HG02938 (cell line): ENCODE measurements around the gene SEMA3E.
"Not testable (repeated sequence)": the region's sequence is repeated elsewhere in the genome, so short reads cannot be mapped to it uniquely, and the experiment has no call there.

Source experiments
- ATAC-seq: cut with Tn5 transposase; IDR thresholded peaks from one replicate; pipeline ENCODE4 v1.9.1; 2021; ENCODE audit warnings: mild to moderate bottlenecking, moderate library complexity; ENCODE audit not compliant: unreplicated experiment

Gene SEMA3E

DNA sequence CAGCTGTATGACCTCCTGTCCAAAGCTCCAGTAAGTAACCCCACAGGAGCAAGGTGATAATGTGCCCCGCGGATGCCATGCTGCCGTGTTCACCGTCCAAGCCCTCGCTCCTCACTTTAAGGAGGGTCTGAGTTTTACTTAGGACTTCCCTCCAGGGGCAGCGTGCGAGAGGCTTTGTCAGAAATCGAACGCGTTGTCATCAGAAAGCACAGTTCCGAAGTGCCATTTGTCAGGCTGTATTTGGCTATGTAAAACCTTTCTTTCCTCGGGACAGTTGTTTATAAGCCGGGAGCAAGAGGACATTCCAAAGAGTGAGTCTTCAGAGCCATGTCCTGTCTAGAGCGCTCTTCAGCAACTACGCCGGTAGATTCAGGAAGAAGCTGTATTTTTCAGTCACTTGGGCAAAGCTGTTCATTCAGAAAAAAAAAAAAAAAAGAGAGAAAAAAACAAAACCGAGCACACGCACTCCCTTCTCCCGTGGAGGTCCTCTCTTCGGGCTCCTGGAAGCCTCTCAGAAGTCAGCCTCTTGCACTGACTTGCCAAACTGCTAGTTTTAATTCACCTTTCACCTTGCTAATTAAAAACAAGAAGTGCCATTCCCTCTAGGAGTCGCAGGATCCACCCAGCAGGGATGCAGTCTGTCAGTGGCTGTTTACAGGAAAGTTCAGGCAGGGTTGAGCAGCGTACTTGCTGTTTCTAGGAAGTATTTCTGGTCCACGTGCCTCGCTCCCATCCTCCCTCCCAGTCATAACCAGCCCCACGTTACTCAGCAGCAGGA, at the start of gene SEMA3E:
SEMA3E (minus strand) TSS at position 676 of the 778 bp plus-strand sequence.
- no peak for ATAC-seq

DNA sequence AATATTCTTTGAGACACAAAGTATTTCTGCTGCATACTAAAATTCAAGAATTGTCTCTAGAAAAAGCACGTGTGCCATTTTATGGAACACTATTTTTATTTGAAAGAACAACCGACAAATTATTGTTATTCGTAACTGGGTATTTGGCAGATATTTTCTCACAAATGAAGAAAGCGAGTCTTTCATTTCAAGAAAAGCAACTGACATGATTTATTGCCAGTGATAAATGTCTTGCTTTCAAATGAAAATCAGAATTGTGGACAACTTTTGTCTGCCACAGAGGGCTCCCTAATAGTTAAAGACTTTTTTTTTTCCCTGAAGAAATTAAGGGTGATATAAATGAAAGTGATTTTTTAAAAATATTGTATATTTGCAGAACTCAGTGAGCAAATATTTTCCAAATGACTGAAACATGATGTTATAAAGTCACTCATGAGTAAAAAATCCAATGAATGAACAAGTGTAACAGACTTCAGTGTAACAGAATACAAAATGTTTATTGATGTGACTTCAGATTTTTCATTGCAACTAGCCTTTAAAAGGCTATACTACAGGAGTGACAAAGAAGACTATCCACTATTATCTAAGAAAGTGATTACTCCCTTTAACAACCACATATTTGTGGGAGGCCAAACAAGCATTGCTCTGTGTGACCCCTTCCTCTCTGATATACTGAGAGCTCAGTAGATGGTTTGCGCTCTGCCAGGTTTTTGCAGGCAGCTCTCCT, 49.0 kb upstream of the SEMA3E start:
- no peak for ATAC-seq

DNA sequence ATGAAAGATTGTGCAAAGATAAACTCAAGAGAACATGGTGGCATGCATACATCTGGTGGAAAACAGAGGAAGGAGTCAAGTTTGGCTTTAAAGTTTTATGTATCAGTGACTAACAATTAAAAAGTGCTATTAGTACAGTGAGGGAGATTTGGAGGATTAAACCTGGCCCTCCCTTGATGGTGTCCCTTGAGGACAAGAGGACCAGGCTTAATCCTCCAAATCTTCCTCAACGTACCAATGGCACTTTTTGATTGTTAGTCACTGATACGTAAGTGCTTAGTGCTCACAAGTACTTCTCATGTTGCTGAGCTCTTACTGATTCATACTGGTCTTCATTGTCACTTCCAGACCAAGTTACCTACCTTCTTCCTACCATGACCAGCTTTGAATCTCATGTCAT, 47.2 kb upstream of the SEMA3E start:
- no peak for ATAC-seq

DNA sequence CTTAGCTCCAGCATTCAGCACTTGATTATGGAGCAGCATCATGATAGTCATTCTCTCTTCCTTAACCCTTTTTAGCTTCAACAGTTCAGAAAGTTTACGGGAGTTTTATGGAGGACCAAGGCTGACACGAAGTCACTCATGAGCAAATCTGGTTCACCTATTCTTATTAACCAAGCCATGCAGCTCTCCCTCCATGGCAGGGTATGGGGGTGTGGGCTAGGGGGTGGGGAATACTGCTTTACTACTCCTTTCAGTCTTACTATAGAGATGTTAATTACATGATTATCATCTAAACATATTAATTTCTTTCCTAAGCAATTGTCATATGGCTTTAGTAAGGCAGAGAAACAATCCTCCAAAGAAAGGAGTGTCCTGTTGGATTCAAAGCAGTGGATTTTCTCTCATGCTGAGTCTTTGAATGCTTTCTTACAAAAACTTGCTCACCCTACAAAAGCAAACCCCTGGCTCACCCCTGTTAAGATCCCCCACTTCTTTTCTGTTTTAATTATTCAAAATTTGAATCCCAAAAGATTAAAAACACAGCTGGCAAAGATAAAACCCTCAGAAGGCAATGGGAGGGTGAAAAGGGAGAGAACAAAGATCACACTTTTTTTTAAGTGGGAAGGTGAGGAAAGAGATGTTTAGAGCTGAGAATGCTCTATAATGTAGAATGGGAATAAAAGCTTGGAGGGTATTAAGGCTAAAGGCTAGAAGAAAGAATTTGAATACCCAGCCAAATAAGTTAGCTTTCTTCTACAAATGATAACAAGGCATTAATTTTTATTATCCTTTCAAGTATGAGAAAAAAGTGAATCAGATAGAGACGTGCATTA, 46.4 kb upstream of the SEMA3E start:
- no peak for ATAC-seq

DNA sequence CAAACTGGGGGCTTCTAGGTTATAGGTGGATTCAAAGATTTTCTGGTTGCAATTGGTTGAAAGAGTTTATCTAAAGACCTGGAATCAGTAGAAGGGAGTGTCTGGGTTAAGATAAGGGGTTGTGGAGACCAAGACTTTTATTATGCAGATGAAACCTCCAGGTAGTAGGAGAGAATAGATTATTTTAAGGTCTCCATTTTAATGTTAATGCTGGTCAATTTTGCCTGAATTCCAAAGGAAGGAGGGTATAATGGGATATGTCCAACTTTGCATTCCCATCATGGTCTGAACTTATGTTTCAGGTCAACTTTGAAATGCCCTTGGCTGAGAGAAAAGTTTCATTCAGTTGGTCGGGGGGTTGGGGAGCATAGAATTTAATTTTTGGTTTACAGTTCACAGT, 44.3 kb upstream of the SEMA3E start:
- ATAC-seq = no peak

DNA sequence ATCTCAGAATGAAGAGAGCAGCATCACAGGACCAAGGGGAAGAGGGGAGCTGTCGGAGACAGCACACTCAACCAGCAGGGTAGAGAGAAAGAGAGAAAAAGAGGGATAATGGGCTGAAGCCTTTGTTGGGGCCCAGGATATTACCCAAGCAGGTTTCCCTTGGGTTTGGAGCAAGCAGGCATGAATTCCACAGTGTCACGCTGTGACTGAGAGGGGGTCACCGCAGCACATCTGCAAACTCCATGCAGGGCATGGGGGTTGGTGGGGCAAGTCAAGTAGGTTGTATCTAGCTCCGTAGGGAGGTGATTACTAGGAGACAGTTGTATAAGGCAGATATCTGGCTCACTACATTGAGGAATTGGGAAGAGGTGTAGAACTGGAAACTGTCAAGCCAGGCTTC, 42.2 kb upstream of the SEMA3E start:
- no peak for ATAC-seq

DNA sequence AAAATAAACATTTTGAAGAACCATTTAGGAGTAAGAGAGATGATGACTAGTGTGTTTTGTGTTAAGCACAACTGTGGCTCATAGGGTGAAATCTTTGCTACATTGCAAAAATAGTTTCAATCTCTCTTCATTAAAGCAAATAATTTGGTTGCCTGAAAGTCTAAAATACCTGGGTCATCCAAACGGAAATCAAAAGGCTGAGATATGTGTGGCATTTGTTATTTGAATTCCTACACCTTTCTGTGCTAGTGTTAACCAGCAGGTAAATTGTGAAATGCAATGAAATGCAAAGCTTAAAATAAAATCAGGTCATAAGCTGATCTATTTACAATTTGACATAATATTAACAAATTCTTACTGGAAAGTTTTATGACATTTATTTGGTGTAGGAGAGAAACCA, 40.9 kb upstream of the SEMA3E start:
- no peak for ATAC-seq

DNA sequence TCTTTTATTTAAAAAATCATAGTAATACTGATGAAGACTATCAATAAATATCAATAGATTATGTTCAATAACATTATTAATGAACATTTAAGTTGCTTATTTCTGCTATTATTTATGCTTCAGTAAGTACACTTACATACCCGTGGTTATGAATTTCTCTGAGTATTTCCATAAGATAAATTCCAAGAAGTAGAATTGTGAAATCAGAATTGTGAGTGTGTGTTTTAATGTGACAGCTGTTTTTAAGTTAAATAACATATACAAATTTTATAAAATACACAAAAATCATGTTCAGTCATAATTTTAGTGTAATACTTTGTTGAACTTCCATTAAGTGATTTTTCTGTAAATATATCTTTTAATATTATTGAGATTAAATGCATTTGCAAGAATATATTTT, 37.5 kb upstream of the SEMA3E start:
- ATAC-seq = no peak

DNA sequence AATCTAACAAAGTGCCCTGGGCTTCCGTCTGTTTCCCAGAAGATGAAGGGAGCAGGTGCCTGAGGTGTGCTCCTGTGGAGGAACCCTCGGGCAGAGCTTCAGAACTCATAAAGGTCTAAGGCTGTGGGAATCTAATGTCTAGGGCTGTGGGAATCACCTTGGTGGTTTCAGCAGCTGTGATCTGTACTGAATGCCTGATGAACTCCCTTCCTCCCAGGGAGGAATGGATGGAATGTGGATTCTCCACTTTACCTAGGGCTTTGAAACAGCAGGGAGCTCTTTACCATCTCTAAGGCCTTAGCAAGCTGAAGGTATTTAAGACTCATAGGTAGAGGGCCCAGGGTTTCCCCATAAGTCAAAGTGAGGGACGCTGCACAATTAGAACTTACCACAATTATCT, 36.0 kb upstream of the SEMA3E start:
- no peak for ATAC-seq

DNA sequence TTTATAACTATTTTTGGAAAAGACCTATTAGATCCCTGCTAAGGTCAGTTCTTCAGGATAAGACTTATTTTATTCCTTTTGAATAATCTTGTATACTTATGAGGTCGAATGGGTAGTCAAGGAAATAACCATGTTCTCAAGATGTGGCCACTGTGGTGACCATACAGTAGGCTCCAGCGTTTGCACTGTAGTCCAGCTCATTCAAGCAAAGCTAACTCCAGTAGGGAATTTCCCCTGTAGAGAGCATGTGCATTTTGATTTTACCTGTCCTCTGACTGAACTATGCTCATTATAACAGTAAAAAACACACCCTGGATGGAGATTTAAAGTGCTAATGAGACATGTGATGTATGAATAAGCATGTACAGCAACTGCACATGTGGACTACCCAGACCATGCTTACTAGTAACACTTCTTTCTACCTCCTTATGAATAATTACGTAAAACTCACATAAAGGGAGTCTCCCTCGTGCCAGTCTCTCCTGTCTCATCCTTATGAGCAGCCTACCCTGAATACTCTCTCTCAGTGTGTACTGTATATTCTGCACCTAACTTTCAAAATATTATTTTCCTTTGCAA, 32.4 kb upstream of the SEMA3E start:
- ATAC-seq = no peak

DNA sequence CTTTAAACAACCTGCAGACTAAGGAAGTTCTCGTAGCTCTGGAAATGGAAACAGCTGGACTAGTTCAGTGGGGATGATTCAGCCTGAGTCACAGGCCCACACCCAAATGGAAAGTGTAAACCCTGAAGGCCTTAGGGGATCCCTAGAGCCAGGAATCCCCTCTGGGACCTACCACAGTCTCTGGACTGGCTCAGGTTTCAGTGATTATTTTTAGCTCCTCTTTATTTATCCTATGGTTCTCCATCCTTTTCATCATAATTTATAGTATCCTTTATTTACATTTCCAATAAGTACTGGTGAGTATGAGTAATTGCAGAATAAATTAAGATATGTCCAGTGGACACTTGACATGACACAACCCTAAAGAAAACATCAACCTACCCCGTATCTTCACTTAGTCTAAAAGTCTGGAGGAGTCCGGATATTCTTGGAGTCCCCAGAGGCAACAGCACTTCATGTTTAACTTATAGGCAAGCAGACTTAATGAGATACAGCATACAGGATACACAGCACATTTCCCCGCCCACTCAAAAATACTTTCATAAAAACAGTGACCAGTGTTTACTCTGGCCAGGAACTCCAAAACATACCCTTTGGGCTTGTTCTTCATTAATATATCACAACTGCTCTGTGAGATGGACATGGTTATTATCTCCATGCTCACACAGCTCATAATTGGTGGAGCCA, 28.4 kb upstream of the SEMA3E start:
- no peak for ATAC-seq

DNA sequence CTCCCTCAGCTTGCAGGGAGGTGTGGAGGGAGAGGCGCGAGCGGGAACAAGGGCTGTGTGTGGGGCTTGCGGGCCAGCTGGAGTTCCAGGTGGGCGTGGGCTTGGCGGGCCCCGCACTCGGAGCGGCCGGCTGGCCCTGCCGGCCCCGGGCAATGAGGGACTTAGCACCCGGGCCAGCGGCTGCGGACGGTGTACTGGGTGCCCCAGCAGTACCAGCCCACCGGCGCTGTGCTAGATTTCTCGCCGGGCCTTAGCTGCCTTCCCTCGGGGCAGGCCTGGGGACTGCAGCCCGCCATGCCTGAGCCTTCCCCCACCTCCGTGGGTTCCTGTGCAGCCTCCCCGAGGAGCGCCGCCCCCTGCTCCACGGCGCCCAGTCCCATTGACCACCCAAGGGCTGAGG, 24.4 kb upstream of the SEMA3E start:
- not testable (repeated sequence) for ATAC-seq

DNA sequence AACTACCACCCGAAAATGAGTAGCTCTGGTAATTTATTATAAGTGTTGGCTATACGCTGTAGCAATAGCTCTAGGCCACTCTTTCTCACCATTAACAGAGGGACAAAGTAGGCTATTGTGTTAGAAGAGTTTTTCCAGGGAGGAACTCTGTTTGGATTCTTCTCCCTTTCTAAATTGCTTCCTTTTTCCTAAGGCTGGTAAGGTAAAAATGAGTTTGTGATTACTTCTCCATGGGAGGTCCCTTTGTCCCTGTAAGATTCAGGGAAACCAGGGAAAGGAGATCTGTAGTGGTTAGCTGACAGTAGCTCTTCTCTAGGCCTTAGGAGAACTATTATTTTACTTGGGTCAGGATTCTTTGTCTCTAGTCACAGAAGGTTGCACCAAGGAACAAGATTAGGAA, 23.2 kb upstream of the SEMA3E start:
- no peak for ATAC-seq

DNA sequence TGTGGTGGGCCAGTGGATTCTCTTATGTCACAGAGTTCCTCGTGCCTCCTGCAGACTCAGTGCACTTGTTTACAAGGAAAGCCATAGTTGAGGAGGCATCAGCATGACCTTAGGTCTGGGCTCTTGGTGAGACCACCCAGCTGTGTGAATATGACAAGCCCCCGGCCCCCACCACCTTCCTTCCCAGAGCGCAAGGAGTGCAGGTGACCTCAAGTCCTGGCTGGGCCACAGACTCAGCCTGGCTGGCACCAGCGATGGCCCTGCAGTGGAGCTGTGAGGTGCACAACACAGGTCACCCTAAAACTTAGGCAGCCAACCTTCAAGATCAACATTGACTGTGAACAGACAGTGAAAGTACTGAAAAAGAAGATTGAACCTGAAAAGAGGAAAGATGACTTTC, 14.2 kb upstream of the SEMA3E start:
- no peak for ATAC-seq

DNA sequence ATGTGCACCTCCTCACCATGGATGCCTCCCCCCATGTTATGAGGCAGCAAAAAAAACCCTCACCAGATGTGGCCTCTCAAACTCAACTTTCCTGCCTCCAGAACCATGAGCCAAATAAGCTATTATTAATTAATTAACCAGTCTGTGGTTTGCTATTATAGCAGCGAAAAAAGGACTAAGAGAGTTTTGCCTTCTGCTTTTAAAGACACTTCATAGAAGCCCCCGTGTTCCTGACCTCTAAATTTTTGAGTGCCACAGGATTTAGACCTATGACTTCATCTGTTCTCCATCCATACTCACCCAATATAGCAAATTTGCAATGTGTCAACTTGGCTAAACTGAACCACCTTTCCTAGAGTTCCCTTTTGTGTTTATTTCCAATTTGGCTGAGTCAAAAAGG, 9.2 kb upstream of the SEMA3E start:
- no peak for ATAC-seq

DNA sequence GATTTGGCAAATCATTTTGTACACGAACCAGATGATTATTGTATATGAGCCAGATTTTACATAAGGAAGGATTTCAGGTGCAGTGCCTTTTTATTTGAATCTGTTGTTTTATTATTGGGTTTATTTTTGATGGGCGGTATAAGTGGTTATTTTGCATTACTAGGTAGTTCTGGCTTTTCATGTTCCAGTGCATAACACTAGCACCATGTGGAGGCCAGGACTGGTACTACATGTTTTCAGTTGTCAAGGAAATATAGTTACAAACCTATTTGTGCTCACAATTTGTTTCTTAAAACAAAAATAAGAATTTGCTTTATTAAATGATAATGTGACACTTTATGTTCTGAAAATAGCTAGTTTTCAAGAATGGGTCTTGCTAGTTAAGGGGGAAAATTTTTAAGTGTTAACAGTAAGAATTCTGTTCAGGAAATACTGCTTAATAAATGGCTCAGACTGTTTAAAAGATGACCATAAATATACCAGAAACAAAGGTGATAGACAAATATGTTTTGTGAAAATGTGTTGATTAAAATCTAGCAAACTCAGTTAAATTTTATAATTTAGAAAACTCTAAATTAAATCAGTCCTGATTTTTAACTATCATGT, 7.1 kb upstream of the SEMA3E start:
- ATAC-seq = peak; percentile 84

DNA sequence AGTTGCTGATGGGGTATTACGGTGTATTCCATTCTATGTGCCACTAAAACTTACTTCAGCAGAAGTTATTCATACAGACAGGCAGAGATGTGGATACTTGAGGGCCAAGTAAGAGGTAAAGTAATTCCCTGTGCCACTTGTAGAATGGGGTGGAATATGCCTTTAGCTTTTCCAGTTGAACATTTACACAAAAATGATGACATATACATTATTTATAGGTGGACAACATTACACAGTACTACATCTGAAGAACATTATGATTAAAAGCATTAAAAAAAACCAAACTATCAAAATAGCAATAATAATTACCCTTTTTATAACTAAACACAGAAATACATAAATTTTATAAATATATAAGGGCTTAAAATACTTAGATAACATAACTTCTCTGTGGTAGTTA, 3.5 kb upstream of the SEMA3E start:
- no peak for ATAC-seq

DNA sequence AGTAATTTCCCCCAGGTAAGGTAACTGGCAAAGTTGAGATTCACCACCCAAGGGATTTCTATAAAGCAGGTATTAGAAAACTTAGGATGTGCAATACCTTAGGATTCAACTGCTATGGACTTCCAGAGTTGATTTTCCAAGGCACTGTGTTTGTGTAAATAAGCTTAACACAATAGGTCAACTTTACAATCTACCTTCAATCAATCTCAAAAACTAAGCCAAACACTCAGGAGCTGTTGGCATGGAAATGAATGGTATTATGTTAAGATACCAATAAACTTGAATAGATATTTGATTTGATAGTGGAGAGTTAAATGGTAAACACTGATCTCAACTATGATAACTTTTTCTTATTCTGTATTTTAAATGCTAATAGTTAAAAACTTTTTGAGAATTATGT, 762 bp upstream of the SEMA3E start:
- ATAC-seq = no peak

DNA sequence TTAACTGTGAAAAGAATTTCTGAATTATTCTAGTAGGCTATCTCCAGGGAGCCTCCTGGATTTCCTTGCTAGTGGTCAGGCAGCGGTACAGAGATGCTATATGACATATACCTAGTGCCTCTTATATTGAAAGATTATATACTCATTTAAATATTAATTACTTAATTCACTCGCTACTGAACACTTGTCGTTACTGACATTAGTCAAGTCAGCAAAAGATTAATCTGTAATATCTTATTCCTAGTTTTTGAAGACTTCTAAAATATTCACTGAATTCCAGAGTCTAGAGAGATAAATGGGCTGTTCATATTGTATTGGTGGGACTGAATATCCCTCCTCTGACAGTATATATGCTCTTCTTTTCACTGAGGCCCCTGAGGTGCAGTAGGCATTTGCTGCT, 2.9 kb downstream of the SEMA3E start:
- ATAC-seq = no peak

DNA sequence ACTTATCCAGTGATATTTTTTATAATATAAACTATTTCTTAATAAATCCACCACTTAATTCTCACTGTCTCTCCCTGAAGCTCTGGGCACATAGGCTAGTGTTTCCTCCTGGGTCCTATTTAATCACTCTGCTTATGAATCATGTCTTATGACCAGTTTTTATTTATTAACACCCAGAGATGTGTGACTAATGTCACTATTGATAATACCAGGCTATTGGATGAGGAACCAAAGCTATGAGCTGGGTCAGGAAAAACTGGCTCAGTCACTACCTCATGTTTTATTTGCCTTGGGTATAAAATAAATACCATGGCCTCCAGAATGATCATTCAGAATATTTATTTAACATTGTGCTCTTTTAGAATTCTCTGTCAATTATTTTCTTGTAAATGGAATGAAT, 5.2 kb downstream of the SEMA3E start:
- no peak for ATAC-seq
